Measurements from ENCODE around the gene PHLDB2. TPM values are rescaled to one million over a fixed set of nuclear protein-coding genes. Genes with fewer than 3 reads are reported as not detected.

Gene PHLDB2
- polyA plus RNA-seq, 1 donor from 2014 or later = 1.4 TPM

DNA sequence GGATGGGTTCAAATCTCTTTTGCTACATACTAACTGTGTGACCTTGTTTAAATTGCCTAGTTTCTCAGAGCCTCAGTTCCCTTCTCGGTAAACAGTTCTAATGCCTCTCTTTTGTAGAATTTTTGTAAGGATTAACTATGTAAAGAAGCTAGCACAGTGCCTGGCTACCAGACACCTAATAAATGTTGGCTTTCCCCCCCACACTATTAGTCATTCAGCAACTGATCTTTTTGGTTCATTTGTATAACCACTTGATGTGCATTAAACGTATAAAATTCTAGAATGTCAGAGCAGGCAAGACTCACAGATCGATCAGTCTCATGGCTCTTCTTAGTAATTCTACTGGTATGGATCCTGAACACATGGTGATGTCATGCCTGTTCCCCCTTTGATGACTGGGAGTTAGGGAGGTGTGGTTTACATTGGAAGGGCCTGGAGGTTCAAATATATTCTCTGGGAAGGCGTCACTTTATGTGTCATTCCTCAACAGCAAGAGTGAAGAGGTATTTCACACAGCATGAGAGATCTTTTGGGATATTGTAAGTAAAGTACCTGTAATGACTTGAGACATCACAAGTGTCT lies 146.1 kb downstream of the PHLDB2 start:
- Mint-ChIP-seq H3K9me3 (no peaks in the 10 kb centered on the region), H3K36me3 (peaks cover 2% of the 10 kb centered on the region), H3K4me1 (peaks cover 0 to 6% (median 0%) of the 10 kb centered on the region in 3 donors), H3K27me3 (peaks cover 2% of the 10 kb centered on the region), H3K27ac (no peak overlapping the region), H3K4me3 (no peak overlapping the region)

- Mint-ChIP-seq H3K4me3 (no peak overlapping the region), H3K27ac (no peak overlapping the region), H3K9me3 (no peaks in the 10 kb centered on the region), H3K36me3 (peaks cover 2% of the 10 kb centered on the region), H3K27me3 (no peaks in the 10 kb centered on the region), H3K4me1 (peaks cover 0 to 4% (median 2%) of the 10 kb centered on the region in 3 donors)
These were observed 148.6 kb downstream of the PHLDB2 start for GRCh38 chr3:112007633-112008032.

DNA sequence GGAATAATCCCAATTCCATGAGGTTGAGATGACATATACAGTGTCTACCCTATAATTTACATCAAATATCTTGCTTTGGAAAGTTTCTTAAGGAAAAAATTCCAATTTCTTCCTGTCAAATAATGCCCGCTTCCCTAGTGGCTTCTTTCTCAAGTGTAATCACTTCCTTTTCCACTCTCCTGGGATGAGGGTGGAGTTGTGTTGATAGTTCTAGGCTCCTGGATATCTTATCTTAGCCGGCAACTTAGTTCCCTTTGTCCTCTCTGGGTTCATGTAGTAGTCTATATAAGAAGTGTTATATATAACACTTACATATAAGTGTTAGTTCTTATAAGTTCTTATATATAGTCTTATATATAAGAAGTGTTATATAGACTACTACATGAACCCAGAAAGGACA lies 150.6 kb downstream of the PHLDB2 start:
- Mint-ChIP-seq H3K4me3 (no peak overlapping the region), H3K27me3 (no peaks in the 10 kb centered on the region)

DNA sequence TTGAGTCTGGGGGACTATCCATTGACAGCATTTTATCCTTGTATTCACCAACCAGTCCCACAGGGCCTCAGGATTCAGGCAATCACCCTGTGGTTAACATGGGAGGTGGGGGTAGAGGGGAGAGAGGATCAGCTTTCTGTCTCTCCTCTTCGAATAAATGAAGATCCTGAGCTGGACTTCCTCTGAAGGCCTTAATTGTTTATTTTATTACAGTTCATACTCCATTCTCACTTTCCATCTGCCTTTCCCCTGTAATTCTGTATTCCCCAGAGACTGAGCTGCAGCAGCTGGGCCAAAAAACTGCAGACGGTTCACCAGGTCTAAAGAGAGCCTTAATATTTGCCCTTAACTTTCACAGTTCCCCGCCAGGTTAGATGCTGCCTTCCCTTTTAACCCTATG lies 151.6 kb downstream of the PHLDB2 start:
- Mint-ChIP-seq H3K4me1 (peaks cover 4 to 6% (median 6%) of the 10 kb centered on the region in 3 donors), H3K27me3 (no peaks in the 10 kb centered on the region), H3K4me3 (no peak overlapping the region), H3K36me3 (peaks cover 2% of the 10 kb centered on the region), H3K27ac (no peak overlapping the region), H3K9me3 (no peaks in the 10 kb centered on the region)

More for the DNA sequence above, 150.6 kb downstream of the PHLDB2 start:
- Mint-ChIP-seq H3K36me3 (peaks cover 2% of the 10 kb centered on the region), H3K9me3 (no peaks in the 10 kb centered on the region), H3K4me1 (peaks cover 4 to 6% (median 6%) of the 10 kb centered on the region in 3 donors), H3K27ac (peak overlapping the region in 1 of 3 donors; percentile 10)

DNA sequence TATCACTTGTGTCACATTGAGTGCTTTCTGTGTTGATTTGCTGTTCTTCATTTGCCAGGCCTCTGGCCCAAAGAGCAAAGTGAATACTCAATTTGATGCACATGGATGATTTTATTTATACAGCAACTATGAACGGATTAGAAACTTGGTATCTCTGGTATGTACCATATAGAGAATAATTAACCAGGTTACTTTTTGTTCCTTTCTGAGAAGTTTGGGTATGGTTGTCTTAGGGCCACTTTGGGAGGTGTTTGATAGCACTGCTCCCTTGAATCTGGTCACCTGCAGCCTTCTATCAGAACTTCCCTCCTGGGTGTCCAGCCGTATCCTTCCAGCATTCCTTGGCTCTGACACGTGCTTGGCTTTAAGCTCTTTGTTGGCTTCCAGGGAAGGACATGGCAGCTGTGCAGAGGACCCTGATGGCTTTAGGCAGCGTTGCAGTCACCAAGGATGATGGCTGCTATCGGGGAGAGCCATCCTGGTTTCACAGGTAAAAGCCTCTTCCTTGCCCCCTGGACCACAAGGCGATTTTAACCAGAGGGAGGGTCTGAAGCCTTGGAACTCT lies 152.4 kb downstream of the PHLDB2 start:
- Mint-ChIP-seq H3K4me1 (peaks cover 4 to 6% (median 6%) of the 10 kb centered on the region in 3 donors), H3K4me3 (no peak overlapping the region), H3K27me3 (no peaks in the 10 kb centered on the region), H3K27ac (no peak overlapping the region), H3K36me3 (peaks cover 2% of the 10 kb centered on the region), H3K9me3 (no peaks in the 10 kb centered on the region)

GRCh38 chr3:112012205-112012992 lies 153.3 kb downstream of the PHLDB2 start:
- Mint-ChIP-seq H3K27me3 (no peaks in the 10 kb centered on the region), H3K27ac (no peak overlapping the region), H3K36me3 (peaks cover under 1% of the 10 kb centered on the region), H3K4me1 (peaks cover 4 to 6% (median 6%) of the 10 kb centered on the region in 3 donors), H3K9me3 (no peaks in the 10 kb centered on the region), H3K4me3 (no peak overlapping the region)

- Mint-ChIP-seq H3K27ac (no peak overlapping the region), H3K27me3 (no peaks in the 10 kb centered on the region), H3K4me1 (peaks cover 4 to 6% (median 6%) of the 10 kb centered on the region in 3 donors), H3K36me3 (no peaks in the 10 kb centered on the region), H3K9me3 (no peaks in the 10 kb centered on the region), H3K4me3 (peak overlapping the region in 2 of 4 donors; percentile 54 to 73)
These were observed 154.2 kb downstream of the PHLDB2 start for GRCh38 chr3:112013058-112013783.

GRCh38 chr3:112013784-112014143 lies 154.7 kb downstream of the PHLDB2 start:
- Mint-ChIP-seq H3K9me3 (no peaks in the 10 kb centered on the region), H3K4me1 (peaks cover 4 to 6% (median 6%) of the 10 kb centered on the region in 3 donors), H3K27me3 (no peaks in the 10 kb centered on the region), H3K4me3 (no peak overlapping the region), H3K27ac (no peak overlapping the region), H3K36me3 (no peaks in the 10 kb centered on the region)

- Mint-ChIP-seq H3K27me3 (peaks cover 2% of the 10 kb centered on the region), H3K27ac (no peak overlapping the region), H3K9me3 (peaks cover 0 to 3% (median 0%) of the 10 kb centered on the region in 3 donors), H3K36me3 (no peaks in the 10 kb centered on the region), H3K4me1 (peaks cover 4 to 6% (median 4%) of the 10 kb centered on the region in 3 donors), H3K4me3 (no peak overlapping the region)
These were observed 158.0 kb downstream of the PHLDB2 start for GRCh38 chr3:112017091-112017490.

GRCh38 chr3:112018712-112019111 lies 159.6 kb downstream of the PHLDB2 start:
- H3K4me3 Mint-ChIP-seq = no peak overlapping the region
- H3K27ac Mint-ChIP-seq = no peak overlapping the region
- H3K36me3 Mint-ChIP-seq = no peaks in the 10 kb centered on the region
- H3K27me3 Mint-ChIP-seq = peaks cover 2% of the 10 kb centered on the region
- H3K9me3 Mint-ChIP-seq = peaks cover 0 to 3% (median 0%) of the 10 kb centered on the region in 3 donors
- peaks cover 0 to 2% (median 2%) of the 10 kb centered on the region in 3 donors for H3K4me1 Mint-ChIP-seq

DNA sequence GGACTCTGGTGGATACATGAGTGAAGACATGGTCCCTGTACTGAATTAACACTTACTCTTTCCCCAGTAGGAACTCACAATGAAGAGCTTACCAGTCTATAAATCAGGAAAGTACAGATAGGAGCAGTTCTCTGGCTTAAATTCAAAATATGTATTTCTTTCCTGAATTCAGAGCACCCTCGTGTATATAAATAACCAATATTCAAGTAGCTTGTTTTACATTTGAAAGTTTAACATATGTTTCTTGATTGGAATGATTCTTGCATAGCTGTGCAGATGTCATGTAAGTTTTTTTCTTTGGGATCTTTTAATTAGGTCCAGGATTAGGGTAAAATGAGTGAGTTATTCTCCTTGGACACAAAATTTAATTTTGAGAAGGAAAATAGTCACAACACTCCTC lies 160.7 kb downstream of the PHLDB2 start:
- H3K9me3 Mint-ChIP-seq = peaks cover 0 to 3% (median 0%) of the 10 kb centered on the region in 3 donors
- H3K27ac Mint-ChIP-seq = no peak overlapping the region
- H3K27me3 Mint-ChIP-seq = peaks cover 2% of the 10 kb centered on the region
- no peaks in the 10 kb centered on the region for H3K4me1 Mint-ChIP-seq
- no peak overlapping the region for H3K4me3 Mint-ChIP-seq
- no peaks in the 10 kb centered on the region for H3K36me3 Mint-ChIP-seq

DNA sequence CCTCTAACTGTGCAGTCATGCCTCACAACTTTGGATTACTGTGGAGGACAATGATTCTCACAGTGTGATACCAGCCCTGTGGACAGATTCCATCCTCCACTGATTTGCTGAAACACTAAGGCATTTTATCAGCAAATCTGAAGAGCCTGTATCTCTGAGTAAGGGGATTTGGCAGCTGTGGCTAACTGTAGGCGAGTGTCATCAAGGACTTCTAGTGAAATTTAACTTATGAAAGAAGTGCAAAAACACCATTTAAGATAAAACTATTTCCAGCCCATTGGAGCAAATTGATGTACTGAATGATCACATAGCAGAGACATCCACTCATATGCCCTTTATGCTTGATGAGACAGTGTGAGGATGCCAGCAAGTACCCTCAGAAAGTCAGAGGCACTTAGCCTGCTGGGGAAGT lies 161.6 kb downstream of the PHLDB2 start:
- peaks cover 2% of the 10 kb centered on the region for H3K27me3 Mint-ChIP-seq
- no peaks in the 10 kb centered on the region for H3K36me3 Mint-ChIP-seq
- H3K4me3 Mint-ChIP-seq = no peak overlapping the region

More for the DNA sequence above, 161.6 kb downstream of the PHLDB2 start:
- Mint-ChIP-seq H3K9me3 (peaks cover 0 to 3% (median 0%) of the 10 kb centered on the region in 3 donors), H3K4me1 (no peaks in the 10 kb centered on the region), H3K27ac (no peak overlapping the region)
